Uterus (tissue), 2 donors: ENCODE results near the gene DENND4C.

Experiments used
- POLR2A ChIP-seq, 2 donors: fragments of 450-650 bp; IDR thresholded peaks; one replicate each; pipeline ENCODE4 v1.6.1; 2016; ENCODE audit warnings: antibody characterized with exemption in 2 of 2, mild to moderate bottlenecking in 1 of 2, moderate library complexity in 1 of 2
- TF ChIP-seq, protein P1 (sequence below), 4 experiments: fragments of 200-600 bp in 2 of 4; fragments of 450-650 bp in 2 of 4; sonication (generic) in 2 of 4; IDR thresholded peaks; one replicate each; pipeline ENCODE4 v1.5.1; 2016 to 2019; ENCODE audit warnings: antibody characterized with exemption in 4 of 4, mild to moderate bottlenecking in 2 of 4, moderate library complexity in 1 of 4

DNA sequence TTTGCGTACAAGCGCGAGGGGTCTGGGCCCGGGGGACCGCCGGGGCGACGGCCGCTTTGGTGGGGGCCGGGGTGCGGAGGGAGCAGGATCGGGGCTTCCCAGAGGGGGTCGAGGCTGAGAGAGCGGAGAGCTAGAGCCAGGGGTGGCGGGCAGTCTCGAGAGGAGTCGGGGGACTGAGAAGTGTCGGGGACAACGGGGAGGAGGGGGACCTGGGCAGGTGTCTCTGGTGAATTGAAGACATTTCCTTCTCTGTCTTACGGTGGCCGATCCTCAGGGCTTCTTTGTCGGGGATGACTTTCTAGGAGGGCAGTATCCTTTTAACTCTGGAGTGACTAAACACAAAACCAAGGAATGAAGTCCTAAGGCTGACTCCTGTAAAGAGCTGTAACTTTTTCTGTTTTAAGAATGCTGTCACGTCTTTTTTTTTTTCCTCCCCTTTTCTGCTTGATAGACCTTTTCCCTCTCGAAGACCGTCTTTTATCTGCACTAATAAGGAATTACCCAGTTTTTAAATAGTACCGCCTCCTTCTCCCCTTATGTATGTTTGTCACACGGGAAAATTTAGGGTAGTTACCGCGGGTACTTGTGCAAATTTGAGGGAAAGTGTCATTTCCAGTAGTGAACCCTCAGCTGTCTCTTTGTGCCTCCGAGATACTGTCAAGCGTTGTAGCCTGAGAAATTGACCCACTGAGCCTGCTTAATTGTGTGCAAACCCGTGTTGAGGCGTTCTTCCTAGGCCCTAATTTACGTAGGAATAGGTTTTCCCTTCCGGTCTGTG lies 822 bp downstream of the DENND4C start:
- no peak for TF ChIP-seq POLR2A (IDR thresholded peaks at IDR 0.05)
- TF ChIP-seq, protein P1, sequence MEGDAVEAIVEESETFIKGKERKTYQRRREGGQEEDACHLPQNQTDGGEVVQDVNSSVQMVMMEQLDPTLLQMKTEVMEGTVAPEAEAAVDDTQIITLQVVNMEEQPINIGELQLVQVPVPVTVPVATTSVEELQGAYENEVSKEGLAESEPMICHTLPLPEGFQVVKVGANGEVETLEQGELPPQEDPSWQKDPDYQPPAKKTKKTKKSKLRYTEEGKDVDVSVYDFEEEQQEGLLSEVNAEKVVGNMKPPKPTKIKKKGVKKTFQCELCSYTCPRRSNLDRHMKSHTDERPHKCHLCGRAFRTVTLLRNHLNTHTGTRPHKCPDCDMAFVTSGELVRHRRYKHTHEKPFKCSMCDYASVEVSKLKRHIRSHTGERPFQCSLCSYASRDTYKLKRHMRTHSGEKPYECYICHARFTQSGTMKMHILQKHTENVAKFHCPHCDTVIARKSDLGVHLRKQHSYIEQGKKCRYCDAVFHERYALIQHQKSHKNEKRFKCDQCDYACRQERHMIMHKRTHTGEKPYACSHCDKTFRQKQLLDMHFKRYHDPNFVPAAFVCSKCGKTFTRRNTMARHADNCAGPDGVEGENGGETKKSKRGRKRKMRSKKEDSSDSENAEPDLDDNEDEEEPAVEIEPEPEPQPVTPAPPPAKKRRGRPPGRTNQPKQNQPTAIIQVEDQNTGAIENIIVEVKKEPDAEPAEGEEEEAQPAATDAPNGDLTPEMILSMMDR (IDR thresholded peaks at IDR 0.05), result no peak
